Lower leg skin (tissue), 3 donors: ENCODE data around the gene CCDC136.

Experiments used
- CTCF ChIP-seq, 3 donors: fragments of 450-650 bp; IDR thresholded peaks; one replicate each; pipeline ENCODE4 v1.5.1; 2016; ENCODE audit warnings: antibody characterized with exemption in 3 of 3, mild to moderate bottlenecking in 3 of 3, moderate library complexity in 2 of 3
- POLR2A ChIP-seq, 2 donors: fragments of 450-650 bp; IDR thresholded peaks; one replicate each; pipeline ENCODE4 v1.6.1; 2016 to 2017; ENCODE audit warnings: antibody characterized with exemption in 2 of 2, mild to moderate bottlenecking in 1 of 2, moderate library complexity in 1 of 2

GRCh38 chr7:128777156-128778123 is 14.3 kb upstream of the CCDC136 start:
- TF ChIP-seq CTCF (IDR thresholded peaks at IDR 0.05) (no peak), POLR2A (IDR thresholded peaks at IDR 0.05) (no peak)
